Psoas muscle (tissue), 8 donors: ENCODE results near the gene SPAG8. TPM values are rescaled to one million over a fixed set of nuclear protein-coding genes. Genes with fewer than 3 reads are reported as not detected.
A peak's percentile ranks its signal among the peaks of the same experiment; 100 is the strongest.

ENCODE experiments used
- ATAC-seq, 4 donors: fragments of 200-7000 bp; cut with Tn5 transposase; one replicate each; pipeline ENCODE4 v1.9.1; 2020; ENCODE audit warnings: moderate library complexity in 3 of 4, mild to moderate bottlenecking in 2 of 4
- DNase-seq, 2 donors: peaks; one replicate each; pipeline ENCODE4 v3.0.0-alpha.2; 2020
- H3K27ac ChIP-seq: fragments of 200-600 bp; one replicate; pipeline ENCODE4 v1.8.0; 2022
- H3K27me3 ChIP-seq, 3 donors: fragments of 200-600 bp in 1 of 3; one replicate each; pipeline versions ENCODE4 v1.6.1 to v1.8.0; 2013 to 2022; ENCODE audit warnings: low read length in 2 of 3, mild to moderate bottlenecking in 2 of 3, moderate library complexity in 1 of 3; ENCODE audit not compliant: insufficient read depth in 3 of 3
- H3K36me3 ChIP-seq, 2 donors: fragments of 200-600 bp in 1 of 2; one replicate each; pipeline versions ENCODE4 v1.6.1 to v1.8.0; 2013 to 2022; ENCODE audit warnings: low read depth in 1 of 2, mild to moderate bottlenecking in 1 of 2, moderate library complexity in 1 of 2; ENCODE audit not compliant: insufficient read depth in 1 of 2
- H3K4me1 ChIP-seq: fragments of 200-600 bp; one replicate; pipeline ENCODE4 v1.8.0; 2022
- H3K4me3 ChIP-seq: fragments of 200-600 bp; one replicate; pipeline ENCODE4 v1.8.0; 2022; ENCODE audit warnings: mild to moderate bottlenecking
- H3K9me3 ChIP-seq: fragments of 200-600 bp; one replicate; pipeline ENCODE4 v1.8.0; 2022
- WGBS, 3 donors: extraction: QIAGEN DNeasy Blood & Tissue Kit; methylation state at CpG; one replicate each; pipeline versions ENCODE4 v1.1.6 to v1.1.7; 2013; 5-methylcytosine and 5-hydroxymethylcytosine counted together
- intact Hi-C, 2 donors: fragments of 100-400 bp; cut with DNase I; formaldehyde crosslinking; loops; one replicate each; pipeline versions ENCODE4 v1.11.0 to v1.14.2; 2022
- polyA plus RNA-seq, 3 donors: library from polyadenylated mRNA; stranded (reverse); fragments of 200-250 nt; gene quantifications; one replicate each; pipeline ENCODE4 v1.2.3, GENCODE V29; 2013
- total RNA-seq, 4 donors: library from RNA; stranded (reverse); fragmentation: NEBNext Ultra II Directional in 2 of 4; extraction: Animal tissue kit (Norgen Biotek cat#: 25700) in 2 of 4; gene quantifications; one replicate each; pipeline versions ENCODE4 v1.2.1 to v1.2.4, GENCODE V29; 2021 to 2023
- TF ChIP-seq, protein P1 (sequence below): fragments of 200-600 bp; IDR thresholded peaks from one replicate; pipeline ENCODE4 v1.8.0; 2022; ENCODE audit warnings: antibody characterized with exemption
- donor health status: healthy with polysubstance abuse.
- donor health status: DM: no; HTN: no; CAD: no; lungs with moderate emphysema.
- donor health status: Bipolar disorder and iron deficiency.
- donor health status: healthy.
- donor health status: DM: yes; HTN: yes; CAD: no.
- donor health status: DM: no; HTN: no; CAD: no.
- donor health status: DM: no; HTN: no; CAD: no.
- donor health status: DM: yes; HTN: yes; CAD: no.

SPAG8 gene
- total and polyA plus RNA-seq, 7 donors, result 0.25 to 1.3 (median 0.93) TPM

DNA sequence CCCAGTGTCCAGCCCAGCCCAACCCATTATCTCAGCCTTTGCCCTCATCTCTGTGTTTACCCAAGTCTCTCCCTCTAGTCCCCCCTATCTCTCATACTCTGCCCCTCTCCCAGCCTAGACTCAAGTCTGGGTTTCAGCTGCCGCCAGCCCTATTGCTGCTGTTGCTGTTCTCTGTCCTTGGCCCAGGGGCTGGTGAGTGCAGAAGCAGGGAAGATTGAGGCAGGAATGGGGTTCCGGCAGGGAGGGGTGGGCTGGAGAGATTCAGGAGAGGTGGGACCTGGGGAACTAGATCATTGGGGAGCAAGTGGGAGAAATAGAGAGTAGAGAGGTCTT is 17.7 kb upstream of the SPAG8 start:
- intact Hi-C loops, result no loop called here
- Histone ChIP-seq H3K4me1 (peaks cover 46% of the 10 kb centered on the region), H3K4me3 (peak overlapping the region; percentile 91), H3K36me3 (no peaks in the 10 kb centered on the region), H3K9me3 (no peaks in the 10 kb centered on the region), H3K27ac (peak overlapping the region; percentile 99), H3K27me3 (no peaks in the 10 kb centered on the region)
- 10 to 40% (median 23%) methylated on average over 2 of the region's 2 CpGs for WGBS, 3 donors
- TF ChIP-seq, protein P1, sequence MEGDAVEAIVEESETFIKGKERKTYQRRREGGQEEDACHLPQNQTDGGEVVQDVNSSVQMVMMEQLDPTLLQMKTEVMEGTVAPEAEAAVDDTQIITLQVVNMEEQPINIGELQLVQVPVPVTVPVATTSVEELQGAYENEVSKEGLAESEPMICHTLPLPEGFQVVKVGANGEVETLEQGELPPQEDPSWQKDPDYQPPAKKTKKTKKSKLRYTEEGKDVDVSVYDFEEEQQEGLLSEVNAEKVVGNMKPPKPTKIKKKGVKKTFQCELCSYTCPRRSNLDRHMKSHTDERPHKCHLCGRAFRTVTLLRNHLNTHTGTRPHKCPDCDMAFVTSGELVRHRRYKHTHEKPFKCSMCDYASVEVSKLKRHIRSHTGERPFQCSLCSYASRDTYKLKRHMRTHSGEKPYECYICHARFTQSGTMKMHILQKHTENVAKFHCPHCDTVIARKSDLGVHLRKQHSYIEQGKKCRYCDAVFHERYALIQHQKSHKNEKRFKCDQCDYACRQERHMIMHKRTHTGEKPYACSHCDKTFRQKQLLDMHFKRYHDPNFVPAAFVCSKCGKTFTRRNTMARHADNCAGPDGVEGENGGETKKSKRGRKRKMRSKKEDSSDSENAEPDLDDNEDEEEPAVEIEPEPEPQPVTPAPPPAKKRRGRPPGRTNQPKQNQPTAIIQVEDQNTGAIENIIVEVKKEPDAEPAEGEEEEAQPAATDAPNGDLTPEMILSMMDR, result no peak
- no peak for DNase-seq
- no peak for ATAC-seq

DNA sequence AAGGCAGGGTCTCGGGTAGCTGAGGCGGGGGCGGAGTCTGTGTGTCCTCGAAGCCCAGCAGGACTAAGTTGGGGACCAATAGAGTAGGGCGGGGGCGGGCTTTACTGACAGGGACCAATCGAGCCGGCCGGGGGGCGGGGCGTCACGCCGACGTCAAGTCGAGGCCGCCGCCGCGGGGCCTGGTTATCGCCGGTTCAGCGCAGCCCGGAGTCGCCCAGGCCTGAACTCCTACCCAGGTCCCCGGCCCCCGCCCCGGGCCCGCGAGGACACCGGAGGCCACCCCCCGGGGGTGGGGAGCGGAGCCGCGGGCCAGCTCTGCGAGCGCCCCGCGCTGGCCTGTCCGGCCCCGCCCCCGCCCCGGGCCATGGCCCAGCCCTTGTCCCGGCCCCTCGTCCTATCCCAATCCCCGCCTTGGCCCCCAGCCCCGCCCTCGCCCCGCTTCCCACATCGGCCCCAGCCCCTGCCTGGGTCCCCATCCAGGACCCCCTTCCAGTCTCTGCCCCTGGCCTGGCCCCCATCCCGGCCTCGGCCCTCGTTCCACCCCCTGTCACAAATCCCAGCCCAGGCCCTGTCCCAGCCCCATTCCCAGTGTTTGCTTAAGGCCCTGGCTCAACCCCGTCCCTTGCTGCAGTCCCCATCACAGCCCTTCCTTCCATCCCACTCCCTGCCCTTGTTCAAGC is 17.2 kb upstream of the SPAG8 start, which contains the start of gene TMEM8B:
TSS of gene TMEM8B (plus strand) at position 145 of the 680 bp plus-strand sequence. CDS start at position 365, 220 bp downstream.
- DNase-seq (peak; percentile 97 to 98), ATAC-seq (peak; percentile 88 to 90 (median 90))
- intact Hi-C loops, result no loop called here
- H3K27ac ChIP-seq, result peak within 1 kb of the TSS; percentile 99
- peak within 1 kb of the TSS; percentile 91 for H3K4me3 ChIP-seq
- WGBS, 3 donors, result 1 to 2% (median 1%) methylated on average over 21 to 53 of the region's 53 CpGs
- no peaks in the 10 kb centered on the region for H3K9me3 ChIP-seq
- H3K27me3 ChIP-seq, result no peaks in the 10 kb centered on the region
- TF ChIP-seq, protein P1, result no peak
- H3K4me1 ChIP-seq, result peaks cover 41% of the 10 kb centered on the region
- H3K36me3 ChIP-seq, result no peaks in the 10 kb centered on the region

DNA sequence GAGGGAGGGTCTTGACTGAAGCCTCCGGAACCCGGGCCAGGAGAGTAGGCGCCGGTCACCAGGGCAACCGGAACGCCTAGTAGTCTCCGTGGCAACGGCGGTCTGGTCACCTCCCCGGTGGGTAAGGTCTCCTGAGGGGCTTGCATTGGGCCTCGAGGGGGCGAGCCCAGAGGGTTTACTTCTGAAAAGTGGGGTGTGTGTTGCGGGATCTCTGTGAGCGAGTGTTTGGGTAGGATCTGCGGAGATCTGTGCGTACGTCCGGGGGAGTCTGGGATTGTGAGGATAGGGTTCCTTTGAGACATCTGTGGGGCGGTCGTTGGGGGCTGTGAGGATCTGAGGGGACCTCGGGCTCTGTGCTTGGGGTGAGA is 16.6 kb upstream of the SPAG8 start, which contains the start of gene FAM221B:
TSS of gene FAM221B (minus strand) at position 17 of the 368 bp plus-strand sequence. CDS start 2,571 bp downstream, outside the sequence.
- Histone ChIP-seq H3K9me3 (no peaks in the 10 kb centered on the region), H3K27me3 (no peaks in the 10 kb centered on the region), H3K4me1 (peaks cover 38% of the 10 kb centered on the region), H3K36me3 (no peaks in the 10 kb centered on the region), H3K27ac (peak within 1 kb of the TSS; percentile 99), H3K4me3 (peak within 1 kb of the TSS; percentile 91)
- TF ChIP-seq, protein P1, result no peak
- peak in 2 of 4 donors; percentile 1 to 4 for ATAC-seq
- no peak for DNase-seq
- WGBS, 3 donors, result 2 to 4% (median 3%) methylated on average over 21 of the region's 21 CpGs
- intact Hi-C loops, result no loop called here

DNA sequence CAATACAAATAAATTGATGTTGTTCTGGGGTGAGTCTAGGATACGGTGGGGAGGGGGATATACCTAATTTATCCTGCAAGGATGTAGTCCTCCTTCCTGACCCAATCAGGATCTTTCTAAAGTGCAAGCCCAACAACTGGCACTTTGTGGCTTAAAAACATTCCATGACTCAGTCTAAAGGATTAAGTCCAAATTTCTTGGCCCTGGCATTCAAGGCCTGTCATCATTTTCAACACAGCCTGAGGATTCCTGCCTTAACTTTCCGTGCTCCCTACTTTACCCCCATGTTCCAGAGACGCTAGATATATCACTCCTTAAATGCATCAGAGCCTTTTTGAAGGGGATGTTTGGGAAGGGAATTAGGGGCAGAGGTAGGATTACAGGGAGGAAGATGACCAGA is 15.4 kb upstream of the SPAG8 start:
- 74 to 90% (median 80%) methylated on average over 3 of the region's 3 CpGs for WGBS, 3 donors
- DNase-seq (no peak), ATAC-seq (no peak)
- Histone ChIP-seq H3K27ac (no peak overlapping the region), H3K4me1 (peaks cover 26% of the 10 kb centered on the region), H3K27me3 (no peaks in the 10 kb centered on the region), H3K36me3 (no peaks in the 10 kb centered on the region), H3K9me3 (no peaks in the 10 kb centered on the region), H3K4me3 (no peak overlapping the region)
- intact Hi-C loops, result loop anchor here (2.0 kb wide), 1 partner anchor 55 kb away; no protein-coding TSS in a partner anchor
- TF ChIP-seq, protein P1, result no peak
